Esophagus (tissue), 2 donors: ENCODE results near the gene PCDH9. TPM values are rescaled to one million over a fixed set of nuclear protein-coding genes. Genes with fewer than 3 reads are reported as not detected.

Experiments
- H3K27ac ChIP-seq, 2 donors: one replicate each; pipeline ENCODE4 v1.5.1; 2013; ENCODE audit warnings: low read depth in 2 of 2, mild to moderate bottlenecking in 2 of 2, inconsistent platforms in 1 of 2, low read length in 1 of 2, moderate library complexity in 1 of 2
- H3K27me3 ChIP-seq, 2 donors: one replicate each; pipeline ENCODE4 v1.6.1; 2013; ENCODE audit warnings: low read length in 2 of 2, control low read depth in 1 of 2, mild to moderate bottlenecking in 1 of 2; ENCODE audit not compliant: insufficient read depth in 2 of 2, control insufficient read depth in 1 of 2
- H3K36me3 ChIP-seq, 2 donors: one replicate each; pipeline ENCODE4 v1.6.1; 2013; ENCODE audit warnings: low read length in 1 of 2; ENCODE audit not compliant: control insufficient read depth in 2 of 2, insufficient read depth in 2 of 2
- H3K4me1 ChIP-seq, 2 donors: one replicate each; pipeline ENCODE4 v1.6.1; 2013; ENCODE audit warnings: low read length in 1 of 2; ENCODE audit not compliant: control insufficient read depth in 2 of 2, insufficient read depth in 2 of 2
- H3K4me3 ChIP-seq, 2 donors: one replicate each; pipeline ENCODE4 v1.5.1; 2013; ENCODE audit warnings: low read length in 2 of 2, mild to moderate bottlenecking in 2 of 2, low read depth in 1 of 2, moderate library complexity in 1 of 2
- H3K9me3 ChIP-seq, 2 donors: one replicate each; pipeline ENCODE4 v1.6.1; 2013; ENCODE audit warnings: mild to moderate bottlenecking in 2 of 2, low read depth in 1 of 2, low read length in 1 of 2, moderate library complexity in 1 of 2; ENCODE audit not compliant: control insufficient read depth in 2 of 2, insufficient read depth in 1 of 2
- WGBS, 2 donors: extraction: QIAGEN DNeasy Blood & Tissue Kit; methylation state at CpG; one replicate each; pipeline ENCODE4 v1.1.7; 2013; 5-methylcytosine and 5-hydroxymethylcytosine counted together
- polyA plus RNA-seq, 2 donors: library from polyadenylated mRNA; stranded (reverse); fragments of 200-250 nt; gene quantifications; one replicate each; pipeline ENCODE4 v1.2.3, GENCODE V29; 2013
- donor health status: healthy with polysubstance abuse.
- donor health status: Bipolar disorder and iron deficiency.

The PCDH9 gene
- polyA plus RNA-seq, 2 donors = 0.12 to 0.14 TPM

GRCh38 chr13:66748712-66749111, 481.4 kb downstream of the PCDH9 start:
- Histone ChIP-seq H3K4me3 (no peak overlapping the region), H3K27me3 (no peaks in the 10 kb centered on the region), H3K36me3 (no peaks in the 10 kb centered on the region), H3K4me1 (no peaks in the 10 kb centered on the region), H3K9me3 (no peaks in the 10 kb centered on the region), H3K27ac (no peak overlapping the region)
- WGBS, 2 donors = 44 to 51% methylated on average over 1 of the region's 1 CpG

- H3K36me3 ChIP-seq = no peaks in the 10 kb centered on the region
- H3K27me3 ChIP-seq = no peaks in the 10 kb centered on the region
- no peak overlapping the region for H3K4me3 ChIP-seq
- H3K9me3 ChIP-seq = no peaks in the 10 kb centered on the region
- WGBS, 2 donors = 76 to 79% methylated on average over 4 of the region's 4 CpGs
- H3K27ac ChIP-seq = no peak overlapping the region
- no peaks in the 10 kb centered on the region for H3K4me1 ChIP-seq
Measured at GRCh38 chr13:66745307-66745706, 484.8 kb downstream of the PCDH9 start.

GRCh38 chr13:66723576-66723975, 506.6 kb downstream of the PCDH9 start:
- Histone ChIP-seq H3K4me3 (no peak overlapping the region), H3K9me3 (no peaks in the 10 kb centered on the region), H3K36me3 (no peaks in the 10 kb centered on the region), H3K27ac (no peak overlapping the region), H3K27me3 (no peaks in the 10 kb centered on the region), H3K4me1 (no peaks in the 10 kb centered on the region)
- WGBS, 2 donors = 80 to 83% methylated on average over 2 of the region's 2 CpGs

- Histone ChIP-seq H3K4me1 (no peaks in the 10 kb centered on the region), H3K36me3 (no peaks in the 10 kb centered on the region)
Measured at GRCh38 chr13:66716538-66716937, 513.6 kb downstream of the PCDH9 start.

GRCh38 chr13:66714795-66715194, 515.3 kb downstream of the PCDH9 start:
- Histone ChIP-seq H3K9me3 (no peaks in the 10 kb centered on the region), H3K4me3 (no peak overlapping the region), H3K27ac (no peak overlapping the region)

More at GRCh38 chr13:66716538-66716937, 513.6 kb downstream of the PCDH9 start:
- no peaks in the 10 kb centered on the region for H3K27me3 ChIP-seq
- H3K4me3 ChIP-seq = no peak overlapping the region
- H3K9me3 ChIP-seq = no peaks in the 10 kb centered on the region
- H3K27ac ChIP-seq = no peak overlapping the region

GRCh38 chr13:66704110-66704509, 526.0 kb downstream of the PCDH9 start:
- WGBS, 2 donors = 79% methylated on average over 2 of the region's 2 CpGs
- H3K9me3 ChIP-seq = no peaks in the 10 kb centered on the region
- H3K27ac ChIP-seq = no peak overlapping the region
- no peaks in the 10 kb centered on the region for H3K36me3 ChIP-seq
- H3K27me3 ChIP-seq = no peaks in the 10 kb centered on the region
- H3K4me1 ChIP-seq = no peaks in the 10 kb centered on the region
- H3K4me3 ChIP-seq = no peak overlapping the region

More at GRCh38 chr13:66714795-66715194, 515.3 kb downstream of the PCDH9 start:
- Histone ChIP-seq H3K4me1 (no peaks in the 10 kb centered on the region), H3K27me3 (no peaks in the 10 kb centered on the region), H3K36me3 (no peaks in the 10 kb centered on the region)

- Histone ChIP-seq H3K27me3 (no peaks in the 10 kb centered on the region), H3K4me3 (no peak overlapping the region), H3K36me3 (no peaks in the 10 kb centered on the region), H3K27ac (no peak overlapping the region), H3K4me1 (no peaks in the 10 kb centered on the region), H3K9me3 (no peaks in the 10 kb centered on the region)
- WGBS, 2 donors = 60 to 66% methylated on average over 3 of the region's 3 CpGs
Measured at GRCh38 chr13:66703597-66703996, 526.5 kb downstream of the PCDH9 start.

- Histone ChIP-seq H3K9me3 (no peaks in the 10 kb centered on the region), H3K36me3 (no peaks in the 10 kb centered on the region), H3K4me1 (no peaks in the 10 kb centered on the region), H3K4me3 (no peak overlapping the region), H3K27ac (no peak overlapping the region), H3K27me3 (no peaks in the 10 kb centered on the region)
- 67 to 80% methylated on average over 8 of the region's 8 CpGs for WGBS, 2 donors
Measured at GRCh38 chr13:66700117-66700601, 530.0 kb downstream of the PCDH9 start.

- H3K9me3 ChIP-seq = no peaks in the 10 kb centered on the region
- H3K4me1 ChIP-seq = no peaks in the 10 kb centered on the region
- no peaks in the 10 kb centered on the region for H3K36me3 ChIP-seq
- no peaks in the 10 kb centered on the region for H3K27me3 ChIP-seq
- no peak overlapping the region for H3K4me3 ChIP-seq
- no peak overlapping the region for H3K27ac ChIP-seq
Measured at GRCh38 chr13:66693656-66694055, 536.5 kb downstream of the PCDH9 start.

GRCh38 chr13:66691149-66691548, 539.0 kb downstream of the PCDH9 start:
- no peaks in the 10 kb centered on the region for H3K27me3 ChIP-seq
- 64 to 71% methylated on average over 3 of the region's 3 CpGs for WGBS, 2 donors
- no peak overlapping the region for H3K4me3 ChIP-seq
- H3K9me3 ChIP-seq = no peaks in the 10 kb centered on the region
- no peaks in the 10 kb centered on the region for H3K36me3 ChIP-seq
- H3K27ac ChIP-seq = no peak overlapping the region
- H3K4me1 ChIP-seq = no peaks in the 10 kb centered on the region
